B cell (primary cell): ENCODE measurements around the gene RNMT. TPM values are rescaled to one million over a fixed set of nuclear protein-coding genes. Genes with fewer than 3 reads are reported as not detected.

Experiments
- ATAC-seq: fragments of 200-7000 bp; cut with Tn5 transposase; one replicate; pipeline ENCODE4 v1.10.0; 2021; ENCODE audit warnings: low read depth, mild to moderate bottlenecking, moderate number of reproducible peaks, moderate library complexity
- CTCF ChIA-PET: fragments of 350-600 bp; sonication (Branson Sonifier 250); formaldehyde crosslinking; loops from one replicate; lab custom pipeline; 2021; ENCODE audit warnings: antibody characterized with exemption, inconsistent platforms; lab: Charles Lee
- POLR2A ChIA-PET: fragments of 350-600 bp; sonication (Branson Sonifier 250); formaldehyde crosslinking; loops from one replicate; lab custom pipeline; 2021; ENCODE audit warnings: antibody characterized with exemption; lab: Charles Lee
- DNase-seq: peaks from one replicate; pipeline ENCODE4 v3.0.0; 2013
- H2AFZ ChIP-seq: 2 replicates; pipeline ENCODE4 v1.6.1; 2012; ENCODE audit warnings: mild to moderate bottlenecking, low read depth, low read length; ENCODE audit not compliant: insufficient read depth, poor library complexity, severe bottlenecking
- H3K27ac ChIP-seq, 2 donors: 1 replicate in 1 of 2; 2 replicates in 1 of 2; pipeline ENCODE4 v1.5.1; 2012 to 2013; ENCODE audit warnings: low read length in 2 of 2, mild to moderate bottlenecking in 2 of 2, moderate library complexity in 1 of 2
- H3K27me3 ChIP-seq, 4 experiments: fragments of 200-600 bp in 1 of 4; sonication (generic) in 1 of 4; replicated peaks in 1 of 4; 1 replicate in 2 of 4; 2 replicates in 2 of 4; pipeline versions ENCODE4 v1.6.1 to v1.7.0; 2013 to 2016; ENCODE audit warnings: low read length in 3 of 4, mild to moderate bottlenecking in 2 of 4, mixed read lengths in 1 of 4, moderate library complexity in 1 of 4; ENCODE audit not compliant: insufficient read depth in 4 of 4, control insufficient read depth in 3 of 4; ENCODE audit errors: control extremely low read depth in 1 of 4
- H3K36me3 ChIP-seq, 2 experiments: replicated peaks in 1 of 2; 1 replicate in 1 of 2; 2 replicates in 1 of 2; pipeline versions ENCODE4 v1.6.1 to v1.7.1; 2013; ENCODE audit warnings: low read length in 1 of 2; ENCODE audit not compliant: insufficient read depth in 2 of 2, control insufficient read depth in 1 of 2; ENCODE audit errors: control extremely low read depth in 1 of 2, extremely low read depth in 1 of 2
- H3K4me1 ChIP-seq, 2 donors: fragments of 200-600 bp in 1 of 2; sonication (generic) in 1 of 2; 1 replicate in 1 of 2; 2 replicates in 1 of 2; pipeline versions ENCODE4 v1.5.1 to v1.6.1; 2013 to 2017; ENCODE audit warnings: low read length in 2 of 2; ENCODE audit not compliant: control insufficient read depth in 2 of 2, insufficient read depth in 2 of 2
- H3K4me2 ChIP-seq: replicated peaks from 2 replicates; pipeline ENCODE3; 2012; ENCODE audit warnings: mild to moderate bottlenecking, low read depth, low read length; ENCODE audit not compliant: poor library complexity, severe bottlenecking
- H3K4me3 ChIP-seq, 5 experiments: fragments of 200-600 bp in 1 of 5; sonication (generic) in 1 of 5; 1 replicate in 3 of 5; 2 replicates in 2 of 5; pipeline versions ENCODE4 v1.5.1 to v1.7.0; 2011 to 2016; ENCODE audit warnings: low read length in 4 of 5, mild to moderate bottlenecking in 4 of 5, low read depth in 2 of 5, control low read depth in 1 of 5, moderate library complexity in 1 of 5; ENCODE audit not compliant: insufficient read depth in 1 of 5; ENCODE audit errors: control extremely low read depth in 1 of 5, extremely low read depth in 1 of 5
- H3K79me2 ChIP-seq: fragments of 200-600 bp; sonication (generic); one replicate; pipeline ENCODE4 v1.6.0; 2016; ENCODE audit warnings: low read length; ENCODE audit not compliant: control insufficient read depth, insufficient read depth
- H3K9ac ChIP-seq: fragments of 200-600 bp; sonication (generic); 2 replicates; pipeline ENCODE4 v1.6.1; 2017; ENCODE audit warnings: mild to moderate bottlenecking, low read length, moderate library complexity
- H3K9me3 ChIP-seq, 3 donors: one replicate each; pipeline versions ENCODE4 v1.6.1 to v1.7.1; 2013; ENCODE audit warnings: low read length in 2 of 3; ENCODE audit not compliant: control insufficient read depth in 2 of 3, insufficient read depth in 1 of 3; ENCODE audit errors: control extremely low read depth in 1 of 3
- H4K20me1 ChIP-seq: 2 replicates; pipeline ENCODE4 v1.6.0; 2012; ENCODE audit warnings: mild to moderate bottlenecking, low read length; ENCODE audit not compliant: insufficient read depth, control insufficient read depth, poor library complexity, severe bottlenecking
- H3K27ac Mint-ChIP-seq: one replicate; pipeline ENCODE4 v1.8.0; 2021; ENCODE audit warnings: mixed read lengths
- H3K27me3 Mint-ChIP-seq: one replicate; pipeline ENCODE4 v1.8.0; 2021; ENCODE audit warnings: mixed read lengths
- H3K4me1 Mint-ChIP-seq: one replicate; pipeline ENCODE4 v1.8.0; 2021; ENCODE audit warnings: mixed read lengths
- H3K4me3 Mint-ChIP-seq: one replicate; pipeline ENCODE4 v1.8.0; 2021; ENCODE audit warnings: mixed read lengths
- H3K9me3 Mint-ChIP-seq: one replicate; pipeline ENCODE4 v1.8.0; 2022; ENCODE audit warnings: mixed read lengths; ENCODE audit not compliant: insufficient read depth
- CTCF ChIP-seq: fragments of 200-600 bp; IDR thresholded peaks from one replicate; pipeline ENCODE4 v1.8.0; 2022; ENCODE audit warnings: antibody characterized with exemption, mild to moderate bottlenecking
- EZH2 ChIP-seq: IDR thresholded peaks from 2 replicates; pipeline ENCODE4 v1.6.1; 2012; ENCODE audit warnings: borderline replicate concordance, low read depth, mild to moderate bottlenecking, moderate library complexity, low read length; ENCODE audit not compliant: insufficient read depth, poor library complexity, severe bottlenecking
- WGBS: methylation state at CpG from one replicate; pipeline ENCODE4 v1.1.5; 2013; ENCODE audit warnings: missing lambda C conversion rate; ENCODE audit not compliant: insufficient coverage; 5-methylcytosine and 5-hydroxymethylcytosine counted together
- intact Hi-C: fragments of 100-400 bp; cut with micrococcal nuclease; formaldehyde crosslinking; loops from one replicate; pipeline ENCODE4 v1.10.0; 2022
- polyA plus RNA-seq: library from polyadenylated mRNA; depleted of rRNA; stranded (reverse); fragments of >200 nt; gene quantifications from 2 replicates; pipeline ENCODE4 v1.2.3, GENCODE V29; 2012
- total RNA-seq, 2 donors: library from RNA; stranded (reverse); fragments of 120-200 nt in 1 of 2; gene quantifications; 1 replicate in 1 of 2; 2 replicates in 1 of 2; pipeline versions ENCODE4 v1.2.3 to v1.2.4, GENCODE V29; 2013 to 2022

RNMT gene
- total and polyA plus RNA-seq, 2 donors (not counting 1 experiment from before 2014, with no cell fraction given), result 15.4 to 57.8 TPM

GRCh38 chr18:13809531-13810255 is 83.2 kb downstream of the RNMT start:
- WGBS, result 71% methylated on average over 3 of the region's 5 CpGs

More at GRCh38 chr18:13809531-13810255, 83.2 kb downstream of the RNMT start:
- ChIA-PET POLR2A (no interaction called here), CTCF (interaction anchor here (1.2 to 2.2 kb wide), 2 partner anchors 11 to 250 kb away, joined by 5 to 7 read pairs; no protein-coding TSS in a partner anchor)
- Histone ChIP-seq H3K4me3 (no peak overlapping the region), H3K4me2 (no peak overlapping the region), H3K27ac (no peak overlapping the region), H3K9ac (no peak overlapping the region), H3K4me1 (no peaks in the 10 kb centered on the region), H4K20me1 (no peaks in the 10 kb centered on the region), H3K79me2 (no peaks in the 10 kb centered on the region), H3K36me3 (no peaks in the 10 kb centered on the region), H3K9me3 (no peaks in the 10 kb centered on the region), H3K27me3 (peaks cover 0 to 3% (median 1%) of the 10 kb centered on the region in 4 experiments), H2AFZ (no peak overlapping the region)
- no peaks in the 10 kb centered on the region for H3K4me1 Mint-ChIP-seq
- peaks cover 25% of the 10 kb centered on the region for H3K27me3 Mint-ChIP-seq
- no peak for ATAC-seq
- TF ChIP-seq EZH2, result no peak
- TF ChIP-seq CTCF, result no peak
- H3K27ac Mint-ChIP-seq, result no peak overlapping the region
- intact Hi-C loops, result loop anchor here (10.0 kb wide), 1 partner anchor 585 kb away; no protein-coding TSS in a partner anchor
- no peaks in the 10 kb centered on the region for H3K9me3 Mint-ChIP-seq
- DNase-seq, result no peak
- H3K4me3 Mint-ChIP-seq, result no peak overlapping the region
